NCI-H1417 (cell line): Measurements from ENCODE around the gene MRPL38.

Experiments
- DNase-seq, 3 experiments: peaks; one replicate each; lab custom pipeline; 2025; lab: John Stamatoyannopoulos, UW

Gene MRPL38

GRCh38 chr17:75919611-75920010, 14.9 kb upstream of the MRPL38 start:
- no peak for DNase-seq

GRCh38 chr17:75917917-75918445, 13.3 kb upstream of the MRPL38 start:
- no peak for DNase-seq

- peak in 2 of 3 experiments; percentile 41 to 71 for DNase-seq
These were observed 12.6 kb upstream of the MRPL38 start for GRCh38 chr17:75917141-75917916.

GRCh38 chr17:75915268-75915667, 10.6 kb upstream of the MRPL38 start:
- DNase-seq = no peak

GRCh38 chr17:75914643-75915267, 10.1 kb upstream of the MRPL38 start:
- DNase-seq = peak in 1 of 3 experiments; percentile 71

- DNase-seq = peak in 2 of 3 experiments; percentile 3 to 42
These were observed 9.0 kb upstream of the MRPL38 start for GRCh38 chr17:75913537-75914210.

- peak; percentile 20 to 51 (median 28) for DNase-seq
These were observed 6.0 kb upstream of the MRPL38 start for GRCh38 chr17:75910699-75911098.

- DNase-seq = peak; percentile 73 to 95 (median 89)
These were observed 5.2 kb upstream of the MRPL38 start for GRCh38 chr17:75909812-75910274.

GRCh38 chr17:75909051-75909811, 4.5 kb upstream of the MRPL38 start:
- peak; percentile 85 to 96 (median 90) for DNase-seq

GRCh38 chr17:75908201-75908600, 3.5 kb upstream of the MRPL38 start:
- peak; percentile 50 to 86 (median 64) for DNase-seq

- no peak for DNase-seq
These were observed 1.6 kb upstream of the MRPL38 start for GRCh38 chr17:75906143-75906884.

- no peak for DNase-seq
These were observed 2.3 kb downstream of the MRPL38 start for GRCh38 chr17:75902406-75902805.

- DNase-seq = no peak
These were observed 3.0 kb downstream of the MRPL38 start for GRCh38 chr17:75901727-75902126.

GRCh38 chr17:75900691-75901533, 3.8 kb downstream of the MRPL38 start:
- DNase-seq = no peak

- DNase-seq = no peak
These were observed 4.8 kb downstream of the MRPL38 start for GRCh38 chr17:75899767-75900468.

- DNase-seq = no peak
These were observed 5.3 kb downstream of the MRPL38 start for GRCh38 chr17:75899353-75899752.

- no peak for DNase-seq
These were observed 5.9 kb downstream of the MRPL38 start for GRCh38 chr17:75898791-75899190.

GRCh38 chr17:75898065-75898464, 6.6 kb downstream of the MRPL38 start:
- DNase-seq = no peak
